Neuronal stem cell (in vitro differentiated cells): ENCODE measurements around the gene FAM193B.

ENCODE experiments used
- DNase-seq: peaks from one replicate; pipeline ENCODE4 v3.0.0-alpha.2; 2013; ENCODE audit warnings: low spot score
- H2AFZ ChIP-seq: one replicate; pipeline ENCODE4 v1.6.1; 2013; ENCODE audit warnings: mild to moderate bottlenecking, low read length, inconsistent platforms
- H2AK5ac ChIP-seq: 2 replicates; pipeline ENCODE4 v1.6.1; 2013; ENCODE audit warnings: low read depth, mild to moderate bottlenecking, inconsistent platforms, low read length, moderate library complexity, mixed read lengths
- H2BK120ac ChIP-seq: 2 replicates; pipeline ENCODE4 v1.6.1; 2013; ENCODE audit warnings: low read depth, mild to moderate bottlenecking, inconsistent platforms, low read length, moderate library complexity, mixed read lengths
- H2BK12ac ChIP-seq: one replicate; pipeline ENCODE4 v1.6.1; 2013; ENCODE audit warnings: low read length, inconsistent platforms
- H2BK15ac ChIP-seq: 2 replicates; pipeline ENCODE4 v1.6.1; 2013; ENCODE audit warnings: mild to moderate bottlenecking, low read length, inconsistent platforms, mixed read lengths
- H2BK5ac ChIP-seq: one replicate; pipeline ENCODE4 v1.6.1; 2013; ENCODE audit warnings: inconsistent platforms, mild to moderate bottlenecking, low read length, moderate library complexity
- H3K14ac ChIP-seq: one replicate; pipeline ENCODE4 v1.6.1; 2013; ENCODE audit warnings: low read length, inconsistent platforms
- H3K18ac ChIP-seq: 2 replicates; pipeline ENCODE4 v1.6.1; 2013; ENCODE audit warnings: low read length, inconsistent platforms
- H3K23ac ChIP-seq: 2 replicates; pipeline ENCODE4 v1.6.1; 2013; ENCODE audit warnings: low read depth, mild to moderate bottlenecking, mixed read lengths, low read length, inconsistent platforms; ENCODE audit not compliant: poor library complexity
- H3K27ac ChIP-seq: replicated peaks from 3 replicates; pipeline ENCODE4 v1.5.1; 2013; ENCODE audit warnings: low read length, inconsistent platforms
- H3K27me3 ChIP-seq, 3 experiments: 2 replicates each; pipeline ENCODE4 v1.6.1; 2013; ENCODE audit warnings: low read length in 3 of 3, mild to moderate bottlenecking in 2 of 3, inconsistent platforms in 1 of 3, low read depth in 1 of 3, mixed read lengths in 1 of 3, moderate library complexity in 1 of 3; ENCODE audit not compliant: control insufficient read depth in 3 of 3, insufficient read depth in 3 of 3
- H3K36me3 ChIP-seq, 2 donors: replicated peaks in 1 of 2; 2 replicates each; pipeline ENCODE4 v1.6.1; 2013; ENCODE audit warnings: low read length in 2 of 2; ENCODE audit not compliant: control insufficient read depth in 2 of 2, insufficient read depth in 2 of 2
- H3K4ac ChIP-seq: 2 replicates; pipeline ENCODE4 v1.6.1; 2013; ENCODE audit warnings: inconsistent platforms, mild to moderate bottlenecking, low read length, moderate library complexity
- H3K4me1 ChIP-seq, 2 donors: 1 replicate in 1 of 2; 2 replicates in 1 of 2; pipeline ENCODE4 v1.6.1; 2013; ENCODE audit warnings: low read length in 2 of 2, low read depth in 1 of 2; ENCODE audit not compliant: control insufficient read depth in 2 of 2, insufficient read depth in 1 of 2
- H3K4me2 ChIP-seq: one replicate; pipeline ENCODE4 v1.6.1; 2013; ENCODE audit warnings: mild to moderate bottlenecking, low read length, inconsistent platforms; ENCODE audit not compliant: insufficient read depth, poor library complexity, severe bottlenecking
- H3K4me3 ChIP-seq, 2 donors: 2 replicates each; pipeline ENCODE4 v1.5.1; 2013; ENCODE audit warnings: low read length in 2 of 2, mild to moderate bottlenecking in 2 of 2, inconsistent platforms in 1 of 2, moderate library complexity in 1 of 2
- H3K79me1 ChIP-seq: one replicate; pipeline ENCODE4 v1.6.1; 2013; ENCODE audit warnings: low read depth, mild to moderate bottlenecking, inconsistent platforms, low read length, moderate library complexity
- H3K9ac ChIP-seq: one replicate; pipeline ENCODE4 v1.6.1; 2013; ENCODE audit warnings: mild to moderate bottlenecking, low read depth, low read length, inconsistent platforms; ENCODE audit not compliant: poor library complexity
- H3K9me3 ChIP-seq, 2 donors: replicated peaks in 1 of 2; 2 replicates each; pipeline versions ENCODE3 to v1.6.1; 2013; ENCODE audit warnings: low read length in 2 of 2, mild to moderate bottlenecking in 2 of 2, inconsistent platforms in 1 of 2, low read depth in 1 of 2, mixed read lengths in 1 of 2, moderate library complexity in 1 of 2; ENCODE audit not compliant: control insufficient read depth in 2 of 2, insufficient read depth in 1 of 2
- H4K8ac ChIP-seq: one replicate; pipeline ENCODE4 v1.6.1; 2013; ENCODE audit warnings: low read depth, mild to moderate bottlenecking, inconsistent platforms, low read length, moderate library complexity
- H4K91ac ChIP-seq: one replicate; pipeline ENCODE4 v1.6.1; 2013; ENCODE audit warnings: low read length, low read depth, mild to moderate bottlenecking, inconsistent platforms; ENCODE audit not compliant: poor library complexity
- WGBS, 2 donors: extraction: QIAGEN DNeasy Blood & Tissue Kit; methylation state at CpG; one replicate each; pipeline ENCODE4 v1.1.7; 2013; ENCODE audit warnings: missing lambda C conversion rate in 2 of 2, mixed read lengths in 1 of 2; ENCODE audit not compliant: insufficient read length in 2 of 2, insufficient replicate concordance in 1 of 2; ENCODE audit errors: extremely low coverage in 2 of 2; 5-methylcytosine and 5-hydroxymethylcytosine counted together

FAM193B gene

GRCh38 chr5:177557041-177557647 is 2.8 kb upstream of the FAM193B start:
- WGBS, 2 donors = no CpG with 5 or more reads among the region's 4 CpGs
- Histone ChIP-seq H3K4ac (no peak overlapping the region), H3K23ac (no peak overlapping the region), H2BK12ac (no peak overlapping the region), H3K14ac (no peak overlapping the region), H3K36me3 (peaks cover under 1 to 10% of the 10 kb centered on the region in 2 donors), H2BK15ac (no peak overlapping the region), H3K18ac (no peak overlapping the region), H4K91ac (no peak overlapping the region), H3K4me1 (peaks cover 4 to 5% of the 10 kb centered on the region in 2 donors), H3K4me3 (no peak overlapping the region), H2BK5ac (no peak overlapping the region), H3K9ac (no peak overlapping the region), H2AFZ (no peak overlapping the region), H2AK5ac (no peak overlapping the region), H4K8ac (no peak overlapping the region), H3K27ac (no peak overlapping the region), H3K9me3 (peaks cover 0 to 2% of the 10 kb centered on the region in 2 donors), H3K27me3 (no peaks in the 10 kb centered on the region), H2BK120ac (no peak overlapping the region), H3K79me1 (peaks cover 3% of the 10 kb centered on the region), H3K4me2 (no peak overlapping the region)
- DNase-seq = no peak

GRCh38 chr5:177555665-177556064 is 1.3 kb upstream of the FAM193B start:
- Histone ChIP-seq H2BK5ac (no peak overlapping the region), H2AFZ (peak overlapping the region; percentile 45), H3K4me3 (no peak overlapping the region), H2BK120ac (no peak overlapping the region), H2BK12ac (no peak overlapping the region), H3K79me1 (peaks cover 3% of the 10 kb centered on the region), H3K4me1 (peaks cover 4 to 5% of the 10 kb centered on the region in 2 donors), H3K27ac (no peak overlapping the region), H3K36me3 (peaks cover 4 to 25% of the 10 kb centered on the region in 2 donors), H3K27me3 (no peaks in the 10 kb centered on the region), H3K9me3 (no peaks in the 10 kb centered on the region), H3K4ac (no peak overlapping the region), H3K9ac (no peak overlapping the region), H3K14ac (no peak overlapping the region), H3K4me2 (no peak overlapping the region), H2BK15ac (no peak overlapping the region), H3K23ac (no peak overlapping the region), H3K18ac (no peak overlapping the region), H4K8ac (no peak overlapping the region), H2AK5ac (no peak overlapping the region), H4K91ac (no peak overlapping the region)
- WGBS, 2 donors = no CpG with 5 or more reads among the region's 5 CpGs
- DNase-seq = no peak

- Histone ChIP-seq H2BK12ac (no peak overlapping the region), H2BK15ac (no peak overlapping the region), H4K8ac (no peak overlapping the region), H3K9ac (no peak overlapping the region), H2BK5ac (no peak overlapping the region), H3K4me1 (peaks cover 4 to 5% of the 10 kb centered on the region in 2 donors), H4K91ac (no peak overlapping the region), H3K4ac (no peak overlapping the region), H3K4me3 (no peak overlapping the region), H2AK5ac (no peak overlapping the region), H3K23ac (no peak overlapping the region), H2AFZ (peak overlapping the region; percentile 45), H3K79me1 (peaks cover 3% of the 10 kb centered on the region), H2BK120ac (no peak overlapping the region), H3K9me3 (no peaks in the 10 kb centered on the region), H3K27me3 (no peaks in the 10 kb centered on the region), H3K36me3 (peaks cover 7 to 29% of the 10 kb centered on the region in 2 donors), H3K4me2 (no peak overlapping the region), H3K14ac (no peak overlapping the region), H3K18ac (no peak overlapping the region), H3K27ac (no peak overlapping the region)
- no peak for DNase-seq
- no CpG with 5 or more reads among the region's 2 CpGs for WGBS, 2 donors
Observed at GRCh38 chr5:177555228-177555627, 865 bp upstream of the FAM193B start.

GRCh38 chr5:177553671-177554429 is 513 bp downstream of the FAM193B start:
- Histone ChIP-seq H2BK5ac (no peak overlapping the region), H3K9ac (peak overlapping the region; percentile 98), H2BK120ac (no peak overlapping the region), H3K36me3 (peaks cover 7 to 39% of the 10 kb centered on the region in 2 donors), H3K4me3 (peak overlapping the region; percentile 86 to 92), H3K79me1 (peaks cover 3% of the 10 kb centered on the region), H3K4me1 (peaks cover 4 to 5% of the 10 kb centered on the region in 2 donors), H2BK15ac (no peak overlapping the region), H3K27me3 (no peaks in the 10 kb centered on the region), H2BK12ac (no peak overlapping the region), H3K18ac (peak overlapping the region; percentile 95), H3K4me2 (peak overlapping the region; percentile 57), H3K27ac (peak overlapping the region; percentile 24), H4K91ac (no peak overlapping the region), H4K8ac (no peak overlapping the region), H3K4ac (no peak overlapping the region), H3K23ac (peak overlapping the region; percentile 93), H2AFZ (peak overlapping the region; percentile 84), H3K14ac (peak overlapping the region; percentile 87), H3K9me3 (no peaks in the 10 kb centered on the region), H2AK5ac (peak overlapping the region; percentile 72)
- no peak for DNase-seq
- WGBS, 2 donors = no CpG with 5 or more reads among the region's 72 CpGs
